Keratinocyte (primary cell): ENCODE measurements around the gene CADM2. TPM values are rescaled to one million over a fixed set of nuclear protein-coding genes. Genes with fewer than 3 reads are reported as not detected.

Experiments used
- DNase-seq: peaks from one replicate; pipeline ENCODE4 v3.0.0-alpha.2; 2011; ENCODE audit warnings: low read depth, missing footprints, low spot score
- FAIRE-seq: peaks from 2 replicates; lab custom pipeline; 2011; peaks lifted over from hg19 to GRCh38; lab: Jason Lieb, UNC
- H2AFZ ChIP-seq: 2 replicates; pipeline ENCODE4 v1.6.0; 2012; ENCODE audit warnings: low read length, control low read depth, inconsistent platforms; ENCODE audit not compliant: control insufficient read depth
- H3K27ac ChIP-seq: 2 replicates; pipeline ENCODE4 v1.5.1; 2011; ENCODE audit warnings: low read length; ENCODE audit not compliant: control insufficient read depth, insufficient read depth
- H3K27me3 ChIP-seq: 3 replicates; pipeline ENCODE4 v1.6.0; 2011; ENCODE audit warnings: low read length; ENCODE audit not compliant: control insufficient read depth, insufficient read depth; ENCODE audit errors: extremely low read depth
- H3K36me3 ChIP-seq, 2 experiments: 2 replicates in 1 of 2; 3 replicates in 1 of 2; pipeline ENCODE4 v1.5.1; 2011; ENCODE audit warnings: low read length in 2 of 2, mild to moderate bottlenecking in 1 of 2; ENCODE audit not compliant: control insufficient read depth in 2 of 2, insufficient read depth in 2 of 2; ENCODE audit errors: extremely low read depth in 1 of 2
- H3K4me1 ChIP-seq: 3 replicates; pipeline ENCODE4 v1.5.1; 2011; ENCODE audit warnings: low read length; ENCODE audit not compliant: control insufficient read depth, insufficient read depth; ENCODE audit errors: extremely low read depth
- H3K4me2 ChIP-seq: 3 replicates; pipeline ENCODE4 v1.6.0; 2011; ENCODE audit warnings: low read depth, low read length; ENCODE audit not compliant: control insufficient read depth, insufficient read depth; ENCODE audit errors: extremely low read depth
- H3K4me3 ChIP-seq, 3 experiments: fragments of 200-600 bp in 1 of 3; sonication (generic) in 1 of 3; 2 replicates in 2 of 3; 3 replicates in 1 of 3; pipeline ENCODE4 v1.5.1; 2011 to 2016; ENCODE audit warnings: low read length in 3 of 3, mild to moderate bottlenecking in 3 of 3, control low read depth in 2 of 3, inconsistent platforms in 1 of 3, low read depth in 1 of 3, mixed read lengths in 1 of 3, mixed run types in 1 of 3, moderate library complexity in 1 of 3; ENCODE audit not compliant: control insufficient read depth in 2 of 3, insufficient read depth in 2 of 3; ENCODE audit errors: extremely low read depth in 1 of 3
- H3K79me2 ChIP-seq: 2 replicates; pipeline ENCODE4 v1.6.0; 2012; ENCODE audit warnings: low read length; ENCODE audit not compliant: control insufficient read depth, insufficient read depth
- H3K9ac ChIP-seq: 3 replicates; pipeline ENCODE4 v1.6.0; 2011; ENCODE audit warnings: low read length; ENCODE audit not compliant: control insufficient read depth, insufficient read depth; ENCODE audit errors: extremely low read depth
- H3K9me1 ChIP-seq: 3 replicates; pipeline ENCODE4 v1.6.0; 2011; ENCODE audit warnings: low read length; ENCODE audit not compliant: control insufficient read depth, insufficient read depth; ENCODE audit errors: extremely low read depth
- H3K9me3 ChIP-seq: 2 replicates; pipeline ENCODE4 v1.5.1; 2012; ENCODE audit warnings: low read depth, low read length; ENCODE audit not compliant: control insufficient read depth
- H4K20me1 ChIP-seq: 3 replicates; pipeline ENCODE4 v1.6.0; 2011; ENCODE audit warnings: low read length; ENCODE audit not compliant: control insufficient read depth, insufficient read depth; ENCODE audit errors: extremely low read depth
- CTCF ChIP-seq, 3 experiments: IDR thresholded peaks in 1 of 3; conservative IDR thresholded peaks in 1 of 3; optimal IDR thresholded peaks in 1 of 3; 2 replicates in 2 of 3; 3 replicates in 1 of 3; pipeline versions ENCODE3 to v1.5.1; 2011; ENCODE audit warnings: low read length in 3 of 3, mild to moderate bottlenecking in 3 of 3, moderate library complexity in 2 of 3, control low read depth in 1 of 3, inconsistent platforms in 1 of 3; ENCODE audit not compliant: insufficient read depth in 2 of 3; ENCODE audit errors: extremely low read depth in 1 of 3
- EZH2 ChIP-seq: IDR thresholded peaks from one replicate; pipeline ENCODE4 v1.6.1; 2012; ENCODE audit warnings: inconsistent platforms, mild to moderate bottlenecking, low read length, moderate library complexity
- dilution Hi-C: fragments of 300-500 bp; cut with MboI; formaldehyde crosslinking; loops from one replicate; pipeline ENCODE4 v1.7.0; 2020; ENCODE audit warnings: low sequenced_read_pairs; ENCODE audit not compliant: extremely low pct_ligation_motif_present
- polyA plus RNA-seq, 5 experiments: library from polyadenylated mRNA; depleted of rRNA in 3 of 5; stranded (reverse) in 3 of 5; stranded (forward) in 1 of 5; unstranded in 1 of 5; fragments of >200 nt; gene quantifications; 1 replicate in 1 of 5; 2 replicates in 3 of 5; 3 replicates in 1 of 5; pipeline versions ENCODE4 v1.2.1 to v1.2.3, GENCODE V29; 2011 to 2012; ENCODE audit warnings: missing spikeins in 2 of 5, low read depth in 1 of 5, low replicate concordance in 1 of 5

CADM2 gene
- polyA plus RNA-seq, 1 donor (not counting 4 experiments of a cell fraction or from before 2014, with no cell fraction given): not detected

GRCh38 chr3:85571835-85572234, 613.0 kb downstream of the CADM2 start:
- no peak for FAIRE-seq
- Histone ChIP-seq H3K4me1 (no peaks in the 10 kb centered on the region), H3K9me1 (no peaks in the 10 kb centered on the region), H3K4me3 (no peak overlapping the region), H3K9me3 (no peaks in the 10 kb centered on the region), H3K27ac (no peak overlapping the region), H3K36me3 (no peaks in the 10 kb centered on the region), H3K9ac (no peak overlapping the region), H3K4me2 (no peak overlapping the region), H4K20me1 (no peaks in the 10 kb centered on the region), H3K79me2 (no peaks in the 10 kb centered on the region), H3K27me3 (no peaks in the 10 kb centered on the region), H2AFZ (no peak overlapping the region)
- no peak for DNase-seq
- dilution Hi-C loops: no loop called here
- no peak for TF ChIP-seq EZH2
- no peak for TF ChIP-seq CTCF (optimal IDR thresholded peaks at IDR 0.05 in 1 of 3, IDR thresholded peaks at IDR 0.05 in 1 of 3, conservative IDR thresholded peaks at IDR 0.05 in 1 of 3; ENCODE audit: extremely low read depth in 1 of 3, insufficient read depth in 2 of 3, low read length in 3 of 3)

- Histone ChIP-seq H3K27me3 (no peaks in the 10 kb centered on the region), H4K20me1 (no peaks in the 10 kb centered on the region), H3K9me1 (no peaks in the 10 kb centered on the region), H2AFZ (no peak overlapping the region), H3K79me2 (no peaks in the 10 kb centered on the region), H3K4me3 (no peak overlapping the region), H3K9me3 (no peaks in the 10 kb centered on the region), H3K4me1 (no peaks in the 10 kb centered on the region), H3K27ac (no peak overlapping the region), H3K9ac (no peak overlapping the region), H3K4me2 (no peak overlapping the region), H3K36me3 (no peaks in the 10 kb centered on the region)
- DNase-seq (no peak), FAIRE-seq (no peak)
- TF ChIP-seq CTCF (optimal IDR thresholded peaks at IDR 0.05 in 1 of 3, IDR thresholded peaks at IDR 0.05 in 1 of 3, conservative IDR thresholded peaks at IDR 0.05 in 1 of 3; ENCODE audit: extremely low read depth in 1 of 3, insufficient read depth in 2 of 3, low read length in 3 of 3) (no peak), EZH2 (no peak)
- dilution Hi-C loops: no loop called here
These were observed 613.6 kb downstream of the CADM2 start for GRCh38 chr3:85572426-85572825.
